Ishikawa (cell line): ENCODE data around the gene CPNE2.

ENCODE experiments used
- CEBPB ChIP-seq: IDR thresholded peaks from 2 replicates; pipeline ENCODE4 v1.6.1; 2012
- EGR1 ChIP-seq: IDR thresholded peaks from 2 replicates; pipeline ENCODE4 v1.6.1; 2012
- EP300 ChIP-seq: IDR thresholded peaks from 2 replicates; pipeline ENCODE4 v1.6.1; 2012; ENCODE audit warnings: borderline replicate concordance
- FOXM1 ChIP-seq: IDR thresholded peaks from 2 replicates; pipeline ENCODE4 v1.6.1; 2012; ENCODE audit warnings: low read depth, borderline replicate concordance
- RAD21 ChIP-seq: IDR thresholded peaks from 2 replicates; pipeline ENCODE4 v1.6.1; 2012; ENCODE audit warnings: low read depth
- TAF1 ChIP-seq: IDR thresholded peaks from 2 replicates; pipeline ENCODE4 v1.6.1; 2012; ENCODE audit warnings: low read depth, mild to moderate bottlenecking
- TCF12 ChIP-seq: IDR thresholded peaks from 2 replicates; pipeline ENCODE4 v1.6.1; 2012; ENCODE audit warnings: low read depth
- TEAD4 ChIP-seq: IDR thresholded peaks from 2 replicates; pipeline ENCODE4 v1.6.1; 2012
- YY1 ChIP-seq: IDR thresholded peaks from 2 replicates; pipeline ENCODE4 v1.6.1; 2012; ENCODE audit warnings: low read depth
- ZBTB7A ChIP-seq: IDR thresholded peaks from 2 replicates; pipeline ENCODE4 v1.6.1; 2012; ENCODE audit warnings: low read depth
- TF ChIP-seq, protein P1 (sequence below): IDR thresholded peaks from 2 replicates; pipeline ENCODE4 v1.6.1; 2012
- TF ChIP-seq, protein P2 (sequence below): IDR thresholded peaks from 2 replicates; pipeline ENCODE4 v1.6.1; 2012; ENCODE audit warnings: low read depth, mild to moderate bottlenecking

DNA sequence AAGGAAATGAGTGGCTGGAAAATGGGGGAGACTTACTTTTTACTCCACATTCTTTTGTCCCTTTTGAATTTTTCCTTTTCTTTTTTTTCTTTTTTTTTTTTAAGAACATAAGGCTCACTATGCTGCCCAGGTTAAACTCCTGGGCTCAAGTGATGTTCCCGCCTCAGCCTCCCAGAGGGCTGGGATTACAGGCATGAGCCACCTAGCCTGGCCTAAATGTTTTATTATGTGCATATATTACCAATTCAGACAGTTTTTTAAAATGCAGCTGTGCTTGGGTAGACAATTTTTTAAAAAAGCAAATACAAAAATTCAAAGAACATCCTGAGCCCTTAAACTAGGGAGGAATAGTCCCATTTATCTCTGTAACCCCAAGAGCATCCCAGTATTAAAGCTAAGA lies 65.2 kb downstream of the CPNE2 start:
- TF ChIP-seq, protein P1, sequence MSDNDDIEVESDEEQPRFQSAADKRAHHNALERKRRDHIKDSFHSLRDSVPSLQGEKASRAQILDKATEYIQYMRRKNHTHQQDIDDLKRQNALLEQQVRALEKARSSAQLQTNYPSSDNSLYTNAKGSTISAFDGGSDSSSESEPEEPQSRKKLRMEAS, result no peak
- no peak for TF ChIP-seq CEBPB
- no peak for TF ChIP-seq RAD21
- TF ChIP-seq, protein P2, sequence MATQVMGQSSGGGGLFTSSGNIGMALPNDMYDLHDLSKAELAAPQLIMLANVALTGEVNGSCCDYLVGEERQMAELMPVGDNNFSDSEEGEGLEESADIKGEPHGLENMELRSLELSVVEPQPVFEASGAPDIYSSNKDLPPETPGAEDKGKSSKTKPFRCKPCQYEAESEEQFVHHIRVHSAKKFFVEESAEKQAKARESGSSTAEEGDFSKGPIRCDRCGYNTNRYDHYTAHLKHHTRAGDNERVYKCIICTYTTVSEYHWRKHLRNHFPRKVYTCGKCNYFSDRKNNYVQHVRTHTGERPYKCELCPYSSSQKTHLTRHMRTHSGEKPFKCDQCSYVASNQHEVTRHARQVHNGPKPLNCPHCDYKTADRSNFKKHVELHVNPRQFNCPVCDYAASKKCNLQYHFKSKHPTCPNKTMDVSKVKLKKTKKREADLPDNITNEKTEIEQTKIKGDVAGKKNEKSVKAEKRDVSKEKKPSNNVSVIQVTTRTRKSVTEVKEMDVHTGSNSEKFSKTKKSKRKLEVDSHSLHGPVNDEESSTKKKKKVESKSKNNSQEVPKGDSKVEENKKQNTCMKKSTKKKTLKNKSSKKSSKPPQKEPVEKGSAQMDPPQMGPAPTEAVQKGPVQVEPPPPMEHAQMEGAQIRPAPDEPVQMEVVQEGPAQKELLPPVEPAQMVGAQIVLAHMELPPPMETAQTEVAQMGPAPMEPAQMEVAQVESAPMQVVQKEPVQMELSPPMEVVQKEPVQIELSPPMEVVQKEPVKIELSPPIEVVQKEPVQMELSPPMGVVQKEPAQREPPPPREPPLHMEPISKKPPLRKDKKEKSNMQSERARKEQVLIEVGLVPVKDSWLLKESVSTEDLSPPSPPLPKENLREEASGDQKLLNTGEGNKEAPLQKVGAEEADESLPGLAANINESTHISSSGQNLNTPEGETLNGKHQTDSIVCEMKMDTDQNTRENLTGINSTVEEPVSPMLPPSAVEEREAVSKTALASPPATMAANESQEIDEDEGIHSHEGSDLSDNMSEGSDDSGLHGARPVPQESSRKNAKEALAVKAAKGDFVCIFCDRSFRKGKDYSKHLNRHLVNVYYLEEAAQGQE, result no peak
- TF ChIP-seq TEAD4, result no peak
- no peak for TF ChIP-seq ZBTB7A
- TF ChIP-seq FOXM1, result no peak
- no peak for TF ChIP-seq TCF12
- no peak for TF ChIP-seq TAF1
- TF ChIP-seq EP300, result no peak
- no peak for TF ChIP-seq EGR1
- TF ChIP-seq YY1, result no peak
